A204.1 (cell line): Measurements from ENCODE around the gene ANKRD29.
"Not testable (repeated sequence)": the region's sequence is repeated elsewhere in the genome, so short reads cannot be mapped to it uniquely, and the experiment has no call there.

ENCODE experiments used
- FAIRE-seq: peaks from 2 replicates; lab custom pipeline; 2012; peaks lifted over from hg19 to GRCh38; lab: Jason Lieb, UNC

ANKRD29 gene

GRCh38 chr18:23614413-23614812 is 48.3 kb downstream of the ANKRD29 start:
- FAIRE-seq, result no peak

- not testable (repeated sequence) for FAIRE-seq
These were observed 49.6 kb downstream of the ANKRD29 start for GRCh38 chr18:23613091-23613475.

- no peak for FAIRE-seq
These were observed 50.1 kb downstream of the ANKRD29 start for GRCh38 chr18:23612434-23613090.

GRCh38 chr18:23609390-23610023 is 53.2 kb downstream of the ANKRD29 start:
- no peak for FAIRE-seq

- no peak for FAIRE-seq
These were observed 54.5 kb downstream of the ANKRD29 start for GRCh38 chr18:23608211-23608610.

- FAIRE-seq, result no peak
These were observed 56.8 kb downstream of the ANKRD29 start for GRCh38 chr18:23605941-23606340.

GRCh38 chr18:23599809-23600208 is 62.9 kb downstream of the ANKRD29 start:
- no peak for FAIRE-seq

- no peak for FAIRE-seq
These were observed 66.5 kb downstream of the ANKRD29 start for GRCh38 chr18:23596183-23596582.

GRCh38 chr18:23595591-23595990 is 67.1 kb downstream of the ANKRD29 start:
- no peak for FAIRE-seq

- no peak for FAIRE-seq
These were observed 69.0 kb downstream of the ANKRD29 start for GRCh38 chr18:23593720-23594119.

- FAIRE-seq, result no peak
These were observed 69.8 kb downstream of the ANKRD29 start for GRCh38 chr18:23592911-23593310.

GRCh38 chr18:23591011-23591410 is 71.7 kb downstream of the ANKRD29 start:
- no peak for FAIRE-seq

- no peak for FAIRE-seq
These were observed 73.7 kb downstream of the ANKRD29 start for GRCh38 chr18:23588836-23589560.

- FAIRE-seq, result no peak
These were observed 75.5 kb downstream of the ANKRD29 start for GRCh38 chr18:23587220-23587642.

- FAIRE-seq, result no peak
These were observed 76.2 kb downstream of the ANKRD29 start, which contains the start of gene NPC1 for GRCh38 chr18:23586249-23587196. Gene NPC1 (minus strand): TSS chr18:23586506. CDS start chr18:23586343, 163 bp downstream.

GRCh38 chr18:23585897-23586248 is 76.8 kb downstream of the ANKRD29 start:
- no peak for FAIRE-seq

GRCh38 chr18:23585007-23585871 is 77.5 kb downstream of the ANKRD29 start:
- no peak for FAIRE-seq

- no peak for FAIRE-seq
These were observed 78.4 kb downstream of the ANKRD29 start for GRCh38 chr18:23584019-23584983.

GRCh38 chr18:23583071-23583865 is 79.4 kb downstream of the ANKRD29 start:
- FAIRE-seq, result no peak
